WTC11 (cell line): ENCODE data around the gene ASB11. TPM values are rescaled to one million over a fixed set of nuclear protein-coding genes. Genes with fewer than 3 reads are reported as not detected.

Experiments
- ATAC-seq: fragments of 200-7000 bp; cut with Tn5 transposase; 2 replicates; pipeline ENCODE4 v1.10.0; 2021; ENCODE audit warnings: mild to moderate bottlenecking, moderate library complexity
- CTCF ChIA-PET: fragments of 300-600 bp; sonication (Branson Sonifier 250); formaldehyde crosslinking; loops from one replicate; lab custom pipeline; 2021; ENCODE audit warnings: antibody characterized with exemption; lab: Charles Lee
- POLR2A ChIA-PET: fragments of 350-600 bp; sonication (Branson Sonifier 250); formaldehyde crosslinking; loops from one replicate; lab custom pipeline; 2021; ENCODE audit warnings: antibody characterized with exemption; lab: Charles Lee
- DNase-seq: peaks from one replicate; pipeline ENCODE4 v3.0.0; 2021; ENCODE audit warnings: low spot score
- H3K27ac Mint-ChIP-seq: 2 replicates; pipeline ENCODE4 v1.8.0; 2021; ENCODE audit warnings: mixed read lengths
- H3K27me3 Mint-ChIP-seq: 2 replicates; pipeline ENCODE4 v1.8.0; 2021; ENCODE audit warnings: low read depth, mild to moderate bottlenecking, moderate library complexity, mixed read lengths
- H3K36me3 Mint-ChIP-seq: 2 replicates; pipeline ENCODE4 v1.8.0; 2021; ENCODE audit warnings: mixed read lengths
- H3K4me1 Mint-ChIP-seq: 2 replicates; pipeline ENCODE4 v1.8.0; 2022; ENCODE audit warnings: mixed read lengths
- H3K4me3 Mint-ChIP-seq: 2 replicates; pipeline ENCODE4 v1.8.0; 2021; ENCODE audit warnings: mild to moderate bottlenecking, moderate library complexity, mixed read lengths
- H3K9me3 Mint-ChIP-seq: 2 replicates; pipeline ENCODE4 v1.8.0; 2021; ENCODE audit warnings: mixed read lengths
- AR ChIP-seq: fragments of 250-450 bp; sonication (Bioruptor Pico); IDR thresholded peaks from 2 replicates; pipeline ENCODE4 v1.9.0; 2021; ENCODE audit warnings: mild to moderate bottlenecking
- ARID4B ChIP-seq: sonication (generic); formaldehyde crosslinking; IDR thresholded peaks from 2 replicates; pipeline ENCODE4 v1.8.0; 2023; ENCODE audit warnings: missing genetic modification reagents, mild to moderate bottlenecking, borderline replicate concordance
- CBFB ChIP-seq: sonication (generic); formaldehyde crosslinking; IDR thresholded peaks from 2 replicates; pipeline ENCODE4 v1.8.1; 2022; ENCODE audit warnings: mild to moderate bottlenecking, low read depth, missing genetic modification reagents
- CDX4 ChIP-seq: fragments of 250-450 bp; sonication (Bioruptor Pico); IDR thresholded peaks from 2 replicates; pipeline ENCODE4 v1.9.0; 2021; ENCODE audit warnings: moderate library complexity, mild to moderate bottlenecking, inconsistent platforms, borderline replicate concordance
- E2F1 ChIP-seq: sonication (generic); formaldehyde crosslinking; IDR thresholded peaks from 2 replicates; pipeline ENCODE4 v1.8.0; 2022; ENCODE audit warnings: mild to moderate bottlenecking, missing genetic modification reagents
- E2F4 ChIP-seq: sonication (generic); formaldehyde crosslinking; IDR thresholded peaks from 2 replicates; pipeline ENCODE4 v1.8.1; 2022; ENCODE audit warnings: low read depth, mild to moderate bottlenecking, moderate library complexity, missing genetic modification reagents, borderline replicate concordance
- FOXK1 ChIP-seq: sonication (generic); formaldehyde crosslinking; IDR thresholded peaks from 2 replicates; pipeline ENCODE4 v1.8.0; 2022; ENCODE audit warnings: mild to moderate bottlenecking, moderate library complexity, missing genetic modification reagents
- GRHL2 ChIP-seq: fragments of 250-450 bp; sonication (Bioruptor Pico); IDR thresholded peaks from 2 replicates; pipeline ENCODE4 v1.8.0; 2022; ENCODE audit warnings: mild to moderate bottlenecking, moderate library complexity; ENCODE audit not compliant: insufficient replicate concordance, severe bottlenecking
- HMGA2 ChIP-seq: fragments of 250-450 bp; sonication (Bioruptor Pico); IDR thresholded peaks from 2 replicates; pipeline ENCODE4 v1.4.0; 2021; ENCODE audit warnings: mild to moderate bottlenecking, moderate library complexity
- IRF1 ChIP-seq: sonication (generic); formaldehyde crosslinking; IDR thresholded peaks from 2 replicates; pipeline ENCODE4 v1.8.0; 2023; ENCODE audit warnings: missing genetic modification reagents
- JAZF1 ChIP-seq: fragments of 250-450 bp; sonication (Bioruptor Pico); IDR thresholded peaks from 2 replicates; pipeline ENCODE4 v1.9.0; 2021; ENCODE audit warnings: moderate library complexity, mild to moderate bottlenecking, inconsistent platforms
- MXD4 ChIP-seq: fragments of 250-450 bp; sonication (Bioruptor Pico); IDR thresholded peaks from 2 replicates; pipeline ENCODE4 v1.8.0; 2021; ENCODE audit warnings: mild to moderate bottlenecking, moderate library complexity, borderline replicate concordance
- TEAD1 ChIP-seq: sonication (generic); formaldehyde crosslinking; IDR thresholded peaks from 2 replicates; pipeline ENCODE4 v1.8.0; 2022; ENCODE audit warnings: mild to moderate bottlenecking, missing genetic modification reagents
- TEAD4 ChIP-seq: sonication (generic); formaldehyde crosslinking; IDR thresholded peaks from 2 replicates; pipeline ENCODE4 v1.8.0; 2022; ENCODE audit warnings: mild to moderate bottlenecking, missing genetic modification reagents
- ZNF232 ChIP-seq: sonication (generic); formaldehyde crosslinking; IDR thresholded peaks from 2 replicates; pipeline ENCODE4 v1.8.0; 2022; ENCODE audit warnings: mild to moderate bottlenecking, missing genetic modification reagents
- total RNA-seq: library from RNA; stranded (reverse); gene quantifications from 3 replicates; pipeline ENCODE4 v1.2.3, GENCODE V29; 2021

The ASB11 gene
- total RNA-seq, 1 experiment from 2014 or later: not detected

GRCh38 chrX:15322072-15322471 is 6.6 kb upstream of the ASB11 start (continued):
- no peak for TF ChIP-seq E2F4 (CRISPR knock-in tag)
- TF ChIP-seq ARID4B (CRISPR knock-in tag): no peak

- DNase-seq (no peak), ATAC-seq (no peak)
- Mint-ChIP-seq H3K4me3 (no peak overlapping the region), H3K36me3 (peaks cover 14% of the 10 kb centered on the region), H3K4me1 (no peaks in the 10 kb centered on the region)
- TF ChIP-seq TEAD4 (CRISPR knock-in tag): no peak
- TF ChIP-seq E2F1 (CRISPR knock-in tag): no peak
- TF ChIP-seq CBFB (CRISPR knock-in tag): no peak
- TF ChIP-seq TEAD1 (CRISPR knock-in tag): no peak
- no peak for TF ChIP-seq AR
- TF ChIP-seq, all 79 proteins: peak for 0
- no peak overlapping the region for H3K27ac Mint-ChIP-seq
- H3K9me3 Mint-ChIP-seq: no peaks in the 10 kb centered on the region
- CTCF ChIA-PET: no interaction called here
- H3K27me3 Mint-ChIP-seq: no peaks in the 10 kb centered on the region
- POLR2A ChIA-PET: no interaction called here
These were observed 6.0 kb upstream of the ASB11 start for GRCh38 chrX:15321447-15321846.

GRCh38 chrX:15320297-15320696 is 4.9 kb upstream of the ASB11 start:
- ATAC-seq (no peak), DNase-seq (no peak)
- no peaks in the 10 kb centered on the region for H3K4me1 Mint-ChIP-seq
- H3K4me3 Mint-ChIP-seq: no peak overlapping the region
- H3K36me3 Mint-ChIP-seq: peaks cover 14% of the 10 kb centered on the region
- H3K9me3 Mint-ChIP-seq: no peaks in the 10 kb centered on the region
- ChIA-PET POLR2A (no interaction called here), CTCF (no interaction called here)
- H3K27me3 Mint-ChIP-seq: no peaks in the 10 kb centered on the region
- no peak overlapping the region for H3K27ac Mint-ChIP-seq
- TF ChIP-seq HMGA2 (CRISPR knock-in tag) (no peak), IRF1 (CRISPR knock-in tag) (no peak), AR (no peak), CDX4 (CRISPR knock-in tag) (no peak), TEAD4 (CRISPR knock-in tag) (no peak), JAZF1 (CRISPR knock-in tag) (no peak), FOXK1 (CRISPR knock-in tag) (no peak), MXD4 (CRISPR knock-in tag) (no peak), E2F1 (CRISPR knock-in tag) (no peak), ZNF232 (no peak), GRHL2 (CRISPR knock-in tag) (no peak)
